Measurements from ENCODE around the gene GIMAP4. TPM values are rescaled to one million over a fixed set of nuclear protein-coding genes. Genes with fewer than 3 reads are reported as not detected.
A peak's percentile ranks its signal among the peaks of the same experiment; 100 is the strongest.

GIMAP4 gene
- total and polyA plus RNA-seq, 2 donors = 40.9 to 68.5 TPM

GRCh38 chr7:150556521-150557138, 10.6 kb upstream of the GIMAP4 start:
- peak in 7 of 9 donors; percentile 19 to 74 (median 37) for DNase-seq (ENCODE audit: low read depth in 6 of 9, low spot score in 9 of 9)
- Histone ChIP-seq H3K36me3 (ENCODE audit: control insufficient read depth in 2 of 2, insufficient read depth in 2 of 2, low read length in 1 of 2) (no peaks in the 10 kb centered on the region), H3K4me1 (ENCODE audit: control insufficient read depth in 2 of 2, insufficient read depth in 2 of 2, low read length in 2 of 2) (peaks cover 0 to 4% of the 10 kb centered on the region in 2 donors), H3K27ac (ENCODE audit: low read depth in 1 of 2, low read length in 1 of 2) (peak overlapping the region; percentile 79 to 82), H3K9me3 (ENCODE audit: control insufficient read depth in 2 of 2, insufficient read depth in 1 of 2, low read length in 1 of 2) (peaks cover 0 to 19% of the 10 kb centered on the region in 2 donors), H3K27me3 (ENCODE audit: control insufficient read depth in 2 of 2, insufficient read depth in 1 of 2, low read length in 1 of 2) (no peaks in the 10 kb centered on the region), H3K4me3 (ENCODE audit: low read length in 2 of 2) (no peak overlapping the region)
- 41% methylated on average over 4 of the region's 4 CpGs for WGBS

GRCh38 chr7:150560486-150560885, 6.7 kb upstream of the GIMAP4 start:
- Histone ChIP-seq H3K4me1 (ENCODE audit: control insufficient read depth in 2 of 2, insufficient read depth in 2 of 2, low read length in 2 of 2) (peaks cover 0 to 3% of the 10 kb centered on the region in 2 donors), H3K4me3 (ENCODE audit: low read length in 2 of 2) (no peak overlapping the region), H3K36me3 (ENCODE audit: control insufficient read depth in 2 of 2, insufficient read depth in 2 of 2, low read length in 1 of 2) (no peaks in the 10 kb centered on the region), H3K9me3 (ENCODE audit: control insufficient read depth in 2 of 2, insufficient read depth in 1 of 2, low read length in 1 of 2) (peaks cover 0 to 17% of the 10 kb centered on the region in 2 donors), H3K27me3 (ENCODE audit: control insufficient read depth in 2 of 2, insufficient read depth in 1 of 2, low read length in 1 of 2) (no peaks in the 10 kb centered on the region), H3K27ac (ENCODE audit: low read depth in 1 of 2, low read length in 1 of 2) (no peak overlapping the region)
- DNase-seq (ENCODE audit: low read depth in 6 of 9, low spot score in 9 of 9) = no peak
- WGBS = 73% methylated on average over 1 of the region's 1 CpG

- no peak overlapping the region for H3K4me3 ChIP-seq (ENCODE audit: low read length in 2 of 2)
- DNase-seq (ENCODE audit: low read depth in 6 of 9, low spot score in 9 of 9) = no peak
- H3K27me3 ChIP-seq (ENCODE audit: control insufficient read depth in 2 of 2, insufficient read depth in 1 of 2, low read length in 1 of 2) = no peaks in the 10 kb centered on the region
- H3K9me3 ChIP-seq (ENCODE audit: control insufficient read depth in 2 of 2, insufficient read depth in 1 of 2, low read length in 1 of 2) = peaks cover 0 to 17% of the 10 kb centered on the region in 2 donors
- no peak overlapping the region for H3K27ac ChIP-seq (ENCODE audit: low read depth in 1 of 2, low read length in 1 of 2)
- 97% methylated on average over 2 of the region's 2 CpGs for WGBS
- H3K4me1 ChIP-seq (ENCODE audit: control insufficient read depth in 2 of 2, insufficient read depth in 2 of 2, low read length in 2 of 2) = peaks cover 0 to 4% of the 10 kb centered on the region in 2 donors
- no peaks in the 10 kb centered on the region for H3K36me3 ChIP-seq (ENCODE audit: control insufficient read depth in 2 of 2, insufficient read depth in 2 of 2, low read length in 1 of 2)
These were observed 4.3 kb upstream of the GIMAP4 start for GRCh38 chr7:150562919-150563318.

GRCh38 chr7:150564006-150564405, 3.2 kb upstream of the GIMAP4 start:
- Histone ChIP-seq H3K27me3 (ENCODE audit: control insufficient read depth in 2 of 2, insufficient read depth in 1 of 2, low read length in 1 of 2) (no peaks in the 10 kb centered on the region), H3K4me1 (ENCODE audit: control insufficient read depth in 2 of 2, insufficient read depth in 2 of 2, low read length in 2 of 2) (peaks cover 0 to 4% of the 10 kb centered on the region in 2 donors), H3K36me3 (ENCODE audit: control insufficient read depth in 2 of 2, insufficient read depth in 2 of 2, low read length in 1 of 2) (no peaks in the 10 kb centered on the region), H3K27ac (ENCODE audit: low read depth in 1 of 2, low read length in 1 of 2) (no peak overlapping the region), H3K9me3 (ENCODE audit: control insufficient read depth in 2 of 2, insufficient read depth in 1 of 2, low read length in 1 of 2) (peaks cover 0 to 17% of the 10 kb centered on the region in 2 donors), H3K4me3 (ENCODE audit: low read length in 2 of 2) (no peak overlapping the region)
- 49% methylated on average over 5 of the region's 5 CpGs for WGBS
- DNase-seq (ENCODE audit: low read depth in 6 of 9, low spot score in 9 of 9) = no peak

- no peak for DNase-seq (ENCODE audit: low read depth in 6 of 9, low spot score in 9 of 9)
- Histone ChIP-seq H3K36me3 (ENCODE audit: control insufficient read depth in 2 of 2, insufficient read depth in 2 of 2, low read length in 1 of 2) (no peaks in the 10 kb centered on the region), H3K4me3 (ENCODE audit: low read length in 2 of 2) (no peak overlapping the region), H3K27ac (ENCODE audit: low read depth in 1 of 2, low read length in 1 of 2) (no peak overlapping the region), H3K9me3 (ENCODE audit: control insufficient read depth in 2 of 2, insufficient read depth in 1 of 2, low read length in 1 of 2) (peaks cover 0 to 13% of the 10 kb centered on the region in 2 donors), H3K4me1 (ENCODE audit: control insufficient read depth in 2 of 2, insufficient read depth in 2 of 2, low read length in 2 of 2) (peaks cover 0 to 4% of the 10 kb centered on the region in 2 donors), H3K27me3 (ENCODE audit: control insufficient read depth in 2 of 2, insufficient read depth in 1 of 2, low read length in 1 of 2) (no peaks in the 10 kb centered on the region)
- WGBS = 80% methylated on average over 3 of the region's 3 CpGs
These were observed 2.6 kb upstream of the GIMAP4 start for GRCh38 chr7:150564566-150564965.

GRCh38 chr7:150565239-150565638, 2.0 kb upstream of the GIMAP4 start:
- Histone ChIP-seq H3K36me3 (ENCODE audit: control insufficient read depth in 2 of 2, insufficient read depth in 2 of 2, low read length in 1 of 2) (peaks cover 0 to 3% of the 10 kb centered on the region in 2 donors), H3K4me1 (ENCODE audit: control insufficient read depth in 2 of 2, insufficient read depth in 2 of 2, low read length in 2 of 2) (peaks cover 0 to 4% of the 10 kb centered on the region in 2 donors), H3K27me3 (ENCODE audit: control insufficient read depth in 2 of 2, insufficient read depth in 1 of 2, low read length in 1 of 2) (no peaks in the 10 kb centered on the region), H3K27ac (ENCODE audit: low read depth in 1 of 2, low read length in 1 of 2) (no peak overlapping the region), H3K9me3 (ENCODE audit: control insufficient read depth in 2 of 2, insufficient read depth in 1 of 2, low read length in 1 of 2) (peaks cover 0 to 11% of the 10 kb centered on the region in 2 donors), H3K4me3 (ENCODE audit: low read length in 2 of 2) (no peak overlapping the region)
- WGBS = 98% methylated on average over 7 of the region's 7 CpGs
- no peak for DNase-seq (ENCODE audit: low read depth in 6 of 9, low spot score in 9 of 9)

- 94% methylated on average over 3 of the region's 3 CpGs for WGBS
- H3K27ac ChIP-seq (ENCODE audit: low read depth in 1 of 2, low read length in 1 of 2) = no peak overlapping the region
- no peaks in the 10 kb centered on the region for H3K27me3 ChIP-seq (ENCODE audit: control insufficient read depth in 2 of 2, insufficient read depth in 1 of 2, low read length in 1 of 2)
- no peak for DNase-seq (ENCODE audit: low read depth in 6 of 9, low spot score in 9 of 9)
- peaks cover 0 to 4% of the 10 kb centered on the region in 2 donors for H3K4me1 ChIP-seq (ENCODE audit: control insufficient read depth in 2 of 2, insufficient read depth in 2 of 2, low read length in 2 of 2)
- peaks cover 0 to 3% of the 10 kb centered on the region in 2 donors for H3K36me3 ChIP-seq (ENCODE audit: control insufficient read depth in 2 of 2, insufficient read depth in 2 of 2, low read length in 1 of 2)
- H3K4me3 ChIP-seq (ENCODE audit: low read length in 2 of 2) = no peak overlapping the region
- H3K9me3 ChIP-seq (ENCODE audit: control insufficient read depth in 2 of 2, insufficient read depth in 1 of 2, low read length in 1 of 2) = peaks cover 0 to 2% of the 10 kb centered on the region in 2 donors
These were observed 1.1 kb upstream of the GIMAP4 start for GRCh38 chr7:150566123-150566522.

GRCh38 chr7:150566572-150566971, 618 bp upstream of the GIMAP4 start:
- no peak for DNase-seq (ENCODE audit: low read depth in 6 of 9, low spot score in 9 of 9)
- H3K36me3 ChIP-seq (ENCODE audit: control insufficient read depth in 2 of 2, insufficient read depth in 2 of 2, low read length in 1 of 2) = peaks cover 0 to 3% of the 10 kb centered on the region in 2 donors
- no peaks in the 10 kb centered on the region for H3K27me3 ChIP-seq (ENCODE audit: control insufficient read depth in 2 of 2, insufficient read depth in 1 of 2, low read length in 1 of 2)
- 99% methylated on average over 1 of the region's 1 CpG for WGBS
- H3K9me3 ChIP-seq (ENCODE audit: control insufficient read depth in 2 of 2, insufficient read depth in 1 of 2, low read length in 1 of 2) = no peaks in the 10 kb centered on the region
- peaks cover 0 to 4% of the 10 kb centered on the region in 2 donors for H3K4me1 ChIP-seq (ENCODE audit: control insufficient read depth in 2 of 2, insufficient read depth in 2 of 2, low read length in 2 of 2)
- H3K4me3 ChIP-seq (ENCODE audit: low read length in 2 of 2) = no peak overlapping the region
- H3K27ac ChIP-seq (ENCODE audit: low read depth in 1 of 2, low read length in 1 of 2) = no peak overlapping the region

GRCh38 chr7:150567871-150568301, 696 bp downstream of the GIMAP4 start:
- peaks cover 0 to 4% of the 10 kb centered on the region in 2 donors for H3K4me1 ChIP-seq (ENCODE audit: control insufficient read depth in 2 of 2, insufficient read depth in 2 of 2, low read length in 2 of 2)
- DNase-seq (ENCODE audit: low read depth in 6 of 9, low spot score in 9 of 9) = no peak
- H3K4me3 ChIP-seq (ENCODE audit: low read length in 2 of 2) = peak overlapping the region; percentile 31 to 40
- 74% methylated on average over 3 of the region's 3 CpGs for WGBS
- H3K36me3 ChIP-seq (ENCODE audit: control insufficient read depth in 2 of 2, insufficient read depth in 2 of 2, low read length in 1 of 2) = peaks cover 0 to 7% of the 10 kb centered on the region in 2 donors
- H3K9me3 ChIP-seq (ENCODE audit: control insufficient read depth in 2 of 2, insufficient read depth in 1 of 2, low read length in 1 of 2) = peaks cover 0 to 5% of the 10 kb centered on the region in 2 donors
- H3K27me3 ChIP-seq (ENCODE audit: control insufficient read depth in 2 of 2, insufficient read depth in 1 of 2, low read length in 1 of 2) = no peaks in the 10 kb centered on the region
- peak overlapping the region; percentile 29 to 46 for H3K27ac ChIP-seq (ENCODE audit: low read depth in 1 of 2, low read length in 1 of 2)
